Fibroblast of the conjunctiva (primary cell): ENCODE results near the gene KIAA1210.

Source experiments
- DNase-seq: peaks from one replicate; pipeline ENCODE4 v3.0.0-alpha.2; 2010; ENCODE audit warnings: low read depth

KIAA1210 gene

GRCh38 chrX:119090627-119091026 lies 37.0 kb downstream of the KIAA1210 start:
- no peak for DNase-seq

DNA sequence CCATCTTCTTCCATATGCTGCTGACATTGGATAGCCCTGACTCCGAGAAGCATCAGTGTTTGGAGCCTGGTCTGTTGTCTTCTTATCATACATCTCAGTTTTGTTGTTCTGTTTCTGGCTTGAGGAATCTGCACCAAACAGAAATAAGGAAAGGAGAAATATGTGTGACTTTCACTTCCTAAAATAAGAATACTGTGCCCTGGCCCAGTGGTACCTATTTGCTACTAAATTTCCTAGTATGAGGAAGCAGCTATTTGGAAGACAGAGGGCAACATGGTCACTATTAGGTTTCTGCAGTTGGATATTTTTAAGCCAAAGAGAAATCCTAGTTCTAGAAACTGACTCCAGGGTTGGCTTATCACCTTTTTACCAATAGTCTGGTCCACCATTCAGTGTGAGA lies 38.0 kb downstream of the KIAA1210 start:
- DNase-seq: no peak

GRCh38 chrX:119087121-119087520 lies 40.5 kb downstream of the KIAA1210 start:
- DNase-seq: no peak

- no peak for DNase-seq
Measured at GRCh38 chrX:119084766-119085165, 42.8 kb downstream of the KIAA1210 start.

DNA sequence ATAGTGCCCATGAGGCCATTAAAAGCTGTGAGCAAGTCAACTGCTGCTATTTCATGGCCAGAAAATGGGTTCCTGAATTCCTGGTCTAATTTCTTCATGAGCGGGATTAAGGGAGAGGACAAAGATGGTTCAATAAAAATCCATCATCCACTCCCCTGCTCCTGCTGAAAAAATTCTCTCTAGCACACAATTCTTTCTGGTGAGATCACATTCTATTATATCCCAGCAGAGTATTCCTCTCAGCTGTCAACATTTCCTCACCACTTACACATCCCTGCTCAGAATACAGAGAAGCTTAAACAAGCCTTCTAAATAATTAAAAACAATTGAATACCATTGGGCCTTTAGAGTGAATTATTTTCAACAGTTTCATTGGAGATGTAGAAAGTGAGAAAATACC lies 45.3 kb downstream of the KIAA1210 start:
- DNase-seq: no peak

- DNase-seq: no peak
Measured at GRCh38 chrX:119075270-119076025, 52.2 kb downstream of the KIAA1210 start.

DNA sequence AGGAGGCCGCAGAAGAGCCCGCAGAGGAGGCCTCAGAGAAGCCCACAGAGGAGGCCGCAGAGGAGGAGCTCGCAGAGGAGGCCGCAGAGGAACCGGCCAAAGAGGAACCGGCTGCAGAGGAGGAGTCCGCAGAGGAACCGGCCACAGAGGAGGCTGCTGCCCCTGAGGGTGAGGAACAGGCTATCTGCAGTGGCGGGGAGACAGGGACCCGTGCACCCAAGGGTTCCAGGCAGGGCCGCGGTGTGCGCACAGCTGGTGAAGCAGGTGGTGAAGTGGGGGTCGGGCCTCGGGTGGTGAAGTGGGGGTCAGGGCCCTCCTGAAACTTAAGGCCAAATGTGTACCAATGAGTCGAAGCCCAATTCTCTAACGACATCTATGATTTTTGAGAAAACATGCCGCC lies 53.7 kb downstream of the KIAA1210 start:
- no peak for DNase-seq

- DNase-seq: no peak
Measured at GRCh38 chrX:119073200-119073905, 54.3 kb downstream of the KIAA1210 start.

DNA sequence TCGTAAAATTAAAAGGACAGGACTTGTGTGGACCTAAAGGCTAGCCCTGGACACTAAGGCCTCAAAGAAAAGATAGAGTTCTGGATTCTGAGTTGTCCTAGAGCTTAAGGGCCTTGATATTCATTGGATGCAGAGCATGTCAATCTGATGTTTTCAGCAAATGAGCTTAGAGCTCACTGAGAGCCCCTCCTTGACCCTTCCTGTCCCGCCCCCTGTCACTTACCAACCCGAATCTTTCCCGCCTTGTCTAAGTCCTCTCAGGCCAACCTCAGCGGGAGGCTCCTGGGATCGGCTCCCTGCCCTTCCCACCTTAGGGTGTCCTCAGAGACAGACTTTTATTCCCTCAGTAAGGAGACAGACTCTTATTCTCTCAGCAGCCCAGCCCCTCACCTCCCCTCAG lies 54.9 kb downstream of the KIAA1210 start, which contains the start of gene CT47C1:
Gene CT47C1 (plus strand): TSS at position 250 of the 400 bp plus-strand sequence. CDS start 233 bp downstream, outside the sequence.
- DNase-seq: no peak

DNA sequence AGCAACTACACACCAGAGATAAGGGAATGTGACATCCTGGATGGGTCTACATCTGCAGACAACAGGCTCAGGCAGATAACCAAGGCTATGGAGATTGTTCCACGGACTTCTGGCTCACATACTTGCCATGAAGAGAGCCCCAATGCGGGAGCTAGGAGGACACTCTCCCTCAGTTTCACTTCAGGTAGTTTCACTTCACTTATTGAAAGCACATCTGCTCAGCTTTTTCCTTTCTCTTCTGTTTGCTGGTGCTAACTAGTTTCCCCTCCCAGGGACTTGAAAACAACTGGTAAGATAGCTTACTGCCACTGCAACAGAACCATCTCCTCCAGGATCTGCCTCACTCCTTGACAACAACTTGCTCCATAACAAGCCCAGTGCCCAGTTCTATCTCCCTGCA lies 56.2 kb downstream of the KIAA1210 start:
- DNase-seq: no peak

DNA sequence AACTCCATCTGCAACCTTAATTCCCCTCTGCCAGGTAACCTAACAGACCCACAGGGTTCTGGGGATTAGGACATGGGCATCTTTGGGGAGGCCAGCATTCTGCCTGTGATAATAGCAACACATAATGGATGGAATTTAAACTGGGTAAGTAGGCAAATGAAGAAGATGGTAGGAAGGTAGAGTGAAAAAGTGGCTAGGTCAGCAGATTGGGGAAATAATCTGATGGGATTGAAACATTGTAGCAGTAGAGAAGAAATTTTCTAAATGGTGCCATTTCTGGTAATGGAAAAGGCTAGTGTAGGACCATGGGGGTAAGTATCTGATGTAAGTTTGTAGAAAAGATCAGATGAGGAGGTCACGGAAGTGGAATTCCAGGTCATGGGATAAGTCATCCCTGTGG lies 57.9 kb downstream of the KIAA1210 start:
- DNase-seq: no peak

DNA sequence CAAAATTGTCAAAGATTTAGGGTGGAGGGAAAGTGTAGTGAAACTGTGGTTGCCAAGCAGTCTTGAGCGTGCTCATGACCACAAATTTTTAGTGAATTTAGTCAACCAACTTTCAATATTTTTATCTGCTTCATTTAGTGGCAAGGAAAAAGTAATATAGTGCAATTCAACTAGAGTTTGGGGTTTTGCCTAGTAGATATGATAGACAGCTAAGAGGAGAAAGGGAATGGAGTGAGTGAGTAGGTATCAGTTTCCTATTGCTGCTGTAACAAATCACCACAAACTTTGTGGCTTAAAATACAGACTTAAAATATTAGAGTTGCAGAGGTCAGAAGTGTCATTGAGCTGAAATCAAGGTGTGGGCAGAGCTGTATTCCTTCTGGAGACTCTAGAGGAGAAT lies 58.5 kb downstream of the KIAA1210 start:
- DNase-seq: no peak

DNA sequence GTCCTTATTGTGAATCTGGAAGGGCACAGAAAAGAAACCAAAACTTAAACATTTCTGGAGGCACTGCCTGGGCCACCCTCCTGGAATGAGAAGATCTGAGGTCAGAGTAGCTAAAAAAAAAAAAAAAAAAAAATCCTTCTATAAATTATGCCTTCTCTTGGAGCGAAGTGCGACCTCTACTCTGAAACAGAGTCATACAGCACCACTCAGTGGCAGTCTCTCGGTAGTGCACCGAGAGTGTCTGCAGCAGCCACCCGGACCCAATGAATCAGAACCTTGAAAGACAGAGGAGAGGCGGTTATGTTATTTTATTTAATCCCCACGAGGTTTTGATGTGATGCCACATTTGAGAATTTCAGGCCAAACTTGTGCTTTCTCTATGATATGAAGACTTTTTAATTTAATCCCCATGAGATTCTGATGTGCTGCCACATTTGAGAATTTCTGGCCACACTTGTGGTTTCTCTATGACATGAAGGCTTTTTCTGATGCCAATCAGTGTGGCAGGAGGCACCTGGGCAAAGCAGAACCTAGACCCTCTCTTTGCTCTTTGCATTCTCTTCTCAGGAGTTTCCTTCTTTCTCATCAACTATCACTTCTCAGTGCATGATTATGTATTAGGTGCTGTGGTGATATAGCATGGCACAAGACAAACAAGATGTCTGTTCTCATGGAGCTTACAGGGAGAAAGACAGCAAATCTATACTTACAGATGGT lies 60.4 kb downstream of the KIAA1210 start:
- DNase-seq: peak; percentile 43

GRCh38 chrX:119063428-119063827 lies 64.2 kb downstream of the KIAA1210 start:
- DNase-seq: no peak

DNA sequence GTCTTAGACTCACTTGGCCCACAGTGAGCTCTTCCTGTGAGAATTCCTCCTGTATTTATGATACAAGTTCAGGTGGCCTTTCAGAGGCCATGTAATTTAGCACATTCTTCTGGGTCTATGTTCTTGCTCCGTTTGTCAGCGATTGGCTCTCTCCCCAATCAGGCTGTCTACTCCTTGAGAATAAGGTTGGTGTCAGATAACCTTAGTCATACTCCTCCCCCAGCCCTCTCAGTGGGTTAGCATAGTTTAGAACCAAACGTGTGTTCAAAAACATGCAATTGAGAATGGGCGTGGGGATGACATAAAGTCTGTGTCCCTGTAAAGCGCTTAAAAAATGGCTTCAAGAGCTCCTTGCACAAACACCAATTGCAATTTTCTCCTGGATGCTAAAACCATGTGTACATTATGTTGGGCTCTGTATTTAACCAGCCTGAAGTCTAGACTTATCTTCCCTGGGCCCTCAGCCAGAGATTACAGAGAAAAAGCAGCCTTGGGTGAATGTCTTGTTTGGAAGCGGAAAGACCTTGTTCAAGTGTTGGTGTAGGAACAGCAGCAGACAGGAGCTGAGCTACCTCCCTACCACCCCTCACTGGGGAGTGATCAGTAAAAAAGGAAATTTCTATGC lies 64.8 kb downstream of the KIAA1210 start:
- DNase-seq: no peak

DNA sequence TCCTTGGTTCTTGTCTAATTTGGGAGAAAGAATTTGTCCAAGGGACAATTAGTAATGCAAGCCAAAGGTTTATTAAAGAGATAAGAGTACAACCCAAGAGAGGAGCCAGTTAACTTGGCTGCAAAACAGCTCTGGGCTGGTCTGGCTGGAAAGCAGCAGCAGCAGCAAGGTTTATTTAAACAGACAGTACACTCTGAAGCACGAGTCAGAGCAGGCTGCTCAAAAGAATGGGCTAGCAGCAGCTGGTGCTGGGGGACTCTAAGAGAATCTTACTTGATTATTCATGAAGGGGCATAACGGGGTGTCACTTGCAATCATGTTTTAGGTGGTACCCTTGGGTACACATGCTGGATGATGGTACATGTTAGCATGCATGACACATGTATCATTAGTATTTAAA lies 71.9 kb downstream of the KIAA1210 start:
- no peak for DNase-seq

DNA sequence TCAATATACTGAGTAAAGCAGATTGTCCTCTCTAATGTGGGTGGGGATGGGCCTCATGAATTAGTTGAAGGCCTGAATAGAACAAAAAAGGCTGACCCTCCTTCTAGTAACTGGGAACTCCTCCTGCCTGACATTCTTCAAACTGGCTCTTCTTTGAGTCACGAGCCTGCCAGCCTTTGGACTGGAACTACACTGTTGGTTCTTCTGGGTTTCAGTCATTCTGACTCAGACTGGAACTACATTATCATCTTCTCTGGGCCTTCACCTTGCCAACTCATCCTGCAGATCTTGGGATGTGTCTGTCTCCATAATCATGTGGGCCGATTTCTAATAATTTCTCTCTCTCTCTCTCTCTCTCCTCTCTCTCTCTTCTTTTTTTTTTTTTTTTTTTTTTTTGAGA lies 81.7 kb downstream of the KIAA1210 start:
- DNase-seq: no peak

GRCh38 chrX:119042996-119043395 lies 84.6 kb downstream of the KIAA1210 start:
- no peak for DNase-seq

GRCh38 chrX:119042040-119042439 lies 85.6 kb downstream of the KIAA1210 start:
- DNase-seq: no peak

GRCh38 chrX:119041175-119041574 lies 86.4 kb downstream of the KIAA1210 start:
- DNase-seq: peak; percentile 70

GRCh38 chrX:119040432-119040831 lies 87.2 kb downstream of the KIAA1210 start:
- no peak for DNase-seq
